IMR-90 (cell line): ENCODE results near the gene FARP1. TPM values are rescaled to one million over a fixed set of nuclear protein-coding genes. Genes with fewer than 3 reads are reported as not detected.

ENCODE experiments used
- ATAC-seq: fragments of 200-7000 bp; cut with Tn5 transposase; 2 replicates; pipeline ENCODE4 v1.9.1; 2020; ENCODE audit warnings: low read depth, mild to moderate bottlenecking, moderate library complexity
- BruUV-seq: library from RNA; stranded (reverse); fragments of 400-500 nt; replicated peaks from 2 replicates; lab custom pipeline; 2021; lab: Mats Ljungman, UMichigan
- CTCF ChIA-PET: fragments of 300-600 bp; formaldehyde crosslinking; extraction: SDS; loops from one replicate; lab custom pipeline; 2021; ENCODE audit warnings: antibody characterized with exemption; lab: Yijun Ruan, JAX
- POLR2A ChIA-PET: fragments of 300-600 bp; sonication (Branson Sonifier 250); formaldehyde crosslinking; loops from one replicate; lab custom pipeline; 2022; ENCODE audit warnings: antibody characterized with exemption; ENCODE audit not compliant: unreplicated experiment; lab: Charles Lee
- DNase-seq: peaks from one replicate; pipeline ENCODE4 v3.0.0; 2013
- H2AFZ ChIP-seq: replicated peaks from 2 replicates; pipeline ENCODE3; 2013; ENCODE audit warnings: low read length, mild to moderate bottlenecking; ENCODE audit not compliant: poor library complexity
- H2AK5ac ChIP-seq: 2 replicates; pipeline ENCODE4 v1.6.1; 2013; ENCODE audit warnings: low read depth, low read length, inconsistent platforms
- H2AK9ac ChIP-seq: replicated peaks from 2 replicates; pipeline ENCODE3; 2013; ENCODE audit warnings: mild to moderate bottlenecking, low read depth, low read length, moderate library complexity; ENCODE audit not compliant: poor library complexity
- H2BK120ac ChIP-seq: 2 replicates; pipeline ENCODE4 v1.6.1; 2013; ENCODE audit warnings: low read depth, low read length, inconsistent platforms
- H2BK15ac ChIP-seq: 3 replicates; pipeline ENCODE4 v1.6.1; 2013; ENCODE audit warnings: low read depth, low read length, inconsistent platforms
- H2BK20ac ChIP-seq: 2 replicates; pipeline ENCODE4 v1.6.1; 2013; ENCODE audit warnings: low read depth, mild to moderate bottlenecking, inconsistent platforms, low read length, moderate library complexity
- H2BK5ac ChIP-seq: 2 replicates; pipeline ENCODE4 v1.6.1; 2013; ENCODE audit warnings: mild to moderate bottlenecking, low read depth, low read length, inconsistent platforms; ENCODE audit not compliant: poor library complexity, severe bottlenecking
- H3K14ac ChIP-seq: replicated peaks from 2 replicates; pipeline ENCODE4 v1.6.1; 2013; ENCODE audit warnings: low read depth, low read length, inconsistent platforms
- H3K18ac ChIP-seq: 2 replicates; pipeline ENCODE4 v1.6.1; 2013; ENCODE audit warnings: low read depth, low read length, control low read depth
- H3K23ac ChIP-seq: 2 replicates; pipeline ENCODE4 v1.6.1; 2013; ENCODE audit warnings: low read depth, low read length, inconsistent platforms
- H3K27ac ChIP-seq: 2 replicates; pipeline ENCODE4 v1.5.1; 2013; ENCODE audit warnings: mild to moderate bottlenecking, control low read depth, low read length; ENCODE audit not compliant: insufficient read depth
- H3K27me3 ChIP-seq: 2 replicates; pipeline ENCODE4 v1.6.1; 2013; ENCODE audit warnings: low read length; ENCODE audit not compliant: control insufficient read depth, insufficient read depth
- H3K36me3 ChIP-seq: 2 replicates; pipeline ENCODE4 v1.6.1; 2013; ENCODE audit warnings: low read length, mixed read lengths; ENCODE audit not compliant: control insufficient read depth, insufficient read depth
- H3K4ac ChIP-seq: 2 replicates; pipeline ENCODE4 v1.6.1; 2013; ENCODE audit warnings: low read depth, low read length, inconsistent platforms
- H3K4me1 ChIP-seq: 2 replicates; pipeline ENCODE4 v1.6.1; 2013; ENCODE audit warnings: low read length, mixed read lengths; ENCODE audit not compliant: control insufficient read depth, insufficient read depth
- H3K4me2 ChIP-seq: 2 replicates; pipeline ENCODE4 v1.6.1; 2013; ENCODE audit warnings: low read depth, mild to moderate bottlenecking, control low read depth, low read length, moderate library complexity
- H3K4me3 ChIP-seq: 2 replicates; pipeline ENCODE4 v1.5.1; 2013; ENCODE audit warnings: low read depth, mild to moderate bottlenecking, control low read depth, low read length, moderate library complexity; ENCODE audit not compliant: insufficient read depth
- H3K56ac ChIP-seq: 2 replicates; pipeline ENCODE4 v1.6.1; 2013; ENCODE audit warnings: low read length, inconsistent platforms; ENCODE audit not compliant: insufficient read depth; ENCODE audit errors: extremely low read depth
- H3K79me1 ChIP-seq, 2 experiments: 2 replicates each; pipeline ENCODE4 v1.6.1; 2013; ENCODE audit warnings: low read length in 2 of 2, inconsistent platforms in 1 of 2, low read depth in 1 of 2
- H3K9ac ChIP-seq: 2 replicates; pipeline ENCODE4 v1.6.1; 2013; ENCODE audit warnings: low read depth, low read length, control low read depth
- H3K9me1 ChIP-seq: 2 replicates; pipeline ENCODE4 v1.6.1; 2013; ENCODE audit warnings: low read length, inconsistent platforms; ENCODE audit not compliant: insufficient read depth
- H3K9me3 ChIP-seq: 2 replicates; pipeline ENCODE4 v1.6.1; 2013; ENCODE audit warnings: low read length; ENCODE audit not compliant: control insufficient read depth, insufficient read depth
- H4K20me1 ChIP-seq: 2 replicates; pipeline ENCODE4 v1.6.1; 2013; ENCODE audit warnings: low read length, inconsistent platforms; ENCODE audit not compliant: insufficient read depth
- H4K5ac ChIP-seq: 2 replicates; pipeline ENCODE4 v1.6.1; 2013; ENCODE audit warnings: mild to moderate bottlenecking, low read depth, low read length, control low read depth
- H4K8ac ChIP-seq, 2 experiments: 2 replicates each; pipeline ENCODE4 v1.6.1; 2013; ENCODE audit warnings: low read depth in 2 of 2, low read length in 2 of 2, control low read depth in 1 of 2, inconsistent platforms in 1 of 2
- H4K91ac ChIP-seq: 2 replicates; pipeline ENCODE4 v1.6.1; 2013; ENCODE audit warnings: low read depth, low read length, inconsistent platforms; ENCODE audit not compliant: insufficient read depth
- BHLHE40 ChIP-seq: fragments of 150-350 bp; IDR thresholded peaks from 2 replicates; pipeline ENCODE4 v1.6.1; 2016; ENCODE audit warnings: mild to moderate bottlenecking, low read depth, low read length
- CEBPB ChIP-seq: IDR thresholded peaks from 2 replicates; pipeline ENCODE4 v1.6.1; 2012; ENCODE audit warnings: low read depth, low read length, improper control_type of control experiment
- CHD1 ChIP-seq: IDR thresholded peaks from 2 replicates; pipeline ENCODE4 v1.6.1; 2012; ENCODE audit warnings: low read depth, low read length, improper control_type of control experiment
- FOS ChIP-seq: fragments of 150-350 bp; IDR thresholded peaks from 2 replicates; pipeline ENCODE4 v1.6.1; 2016; ENCODE audit warnings: low read depth, low read length
- MAFK ChIP-seq: IDR thresholded peaks from 2 replicates; pipeline ENCODE4 v1.6.1; 2012; ENCODE audit warnings: low read depth, low read length, improper control_type of control experiment
- MXI1 ChIP-seq: IDR thresholded peaks from 2 replicates; pipeline ENCODE4 v1.6.1; 2012; ENCODE audit warnings: low read depth, mild to moderate bottlenecking, low read length, moderate library complexity, borderline replicate concordance
- NFE2L2 ChIP-seq: fragments of 150-350 bp; IDR thresholded peaks from 2 replicates; pipeline ENCODE4 v1.6.1; 2016; ENCODE audit warnings: low read depth, mild to moderate bottlenecking, low read length
- POLR2A ChIP-seq: IDR thresholded peaks from 2 replicates; pipeline ENCODE4 v1.6.1; 2012; ENCODE audit warnings: mild to moderate bottlenecking, low read depth, low read length
- RCOR1 ChIP-seq: IDR thresholded peaks from 2 replicates; pipeline ENCODE4 v1.6.1; 2012; ENCODE audit warnings: mild to moderate bottlenecking, low read length, improper control_type of control experiment; ENCODE audit not compliant: insufficient replicate concordance
- RFX5 ChIP-seq: IDR thresholded peaks from 2 replicates; pipeline ENCODE4 v1.8.0; 2012; ENCODE audit warnings: low read depth, mild to moderate bottlenecking, low read length, moderate library complexity
- SMC3 ChIP-seq: fragments of 150-350 bp; IDR thresholded peaks from 2 replicates; pipeline ENCODE4 v1.6.1; 2016; ENCODE audit warnings: low read depth, mild to moderate bottlenecking, antibody characterized with exemption, low read length, moderate library complexity
- WGBS, 2 experiments: methylation state at CpG; one replicate each; pipeline versions ENCODE4 v1.1.5 to v1.1.7; 2013; ENCODE audit warnings: missing lambda C conversion rate in 2 of 2; ENCODE audit not compliant: insufficient read length in 1 of 2; ENCODE audit errors: extremely low coverage in 2 of 2; 5-methylcytosine and 5-hydroxymethylcytosine counted together
- dilution Hi-C: fragments of 300-500 bp; cut with HindIII; formaldehyde crosslinking; loops from one replicate; pipeline ENCODE4 v1.14.3; 2018; ENCODE audit warnings: low sequenced_read_pairs; ENCODE audit not compliant: unreplicated experiment
- in situ Hi-C: fragments of 300-500 bp; cut with MboI; formaldehyde crosslinking; loops from 3 replicates; pipeline ENCODE4 v1.14.3; 2019; ENCODE audit warnings: low sequenced_read_pairs, inconsistent platforms, mixed read lengths
- intact Hi-C: fragments of 100-400 bp; cut with micrococcal nuclease; formaldehyde crosslinking; loops from 2 replicates; pipeline ENCODE4 v1.10.0; 2022
- polyA plus RNA-seq, 3 experiments: library from polyadenylated mRNA; depleted of rRNA; stranded (reverse); fragments of >200 nt; gene quantifications; 2 replicates each; pipeline ENCODE4 v1.2.3, GENCODE V29; 2012; ENCODE audit warnings: low replicate concordance in 1 of 3
- total RNA-seq: library from RNA; depleted of rRNA; stranded (reverse); fragments of >200 nt; gene quantifications from 2 replicates; pipeline ENCODE4 v1.2.3, GENCODE V29; 2012
- TF ChIP-seq, protein P1 (sequence below): conservative IDR thresholded peaks from 2 replicates; pipeline ENCODE4 v1.5.1; 2012; ENCODE audit warnings: mild to moderate bottlenecking, low read depth, low read length, improper control_type of control experiment
- TF ChIP-seq, protein P2 (sequence below): fragments of 150-350 bp; IDR thresholded peaks from 2 replicates; pipeline ENCODE4 v1.6.1; 2017; ENCODE audit warnings: mild to moderate bottlenecking, antibody characterized with exemption, low read length, low read depth

The FARP1 gene
- total and polyA plus RNA-seq, 2 of the 4 experiments (the other 2 are of a cell fraction), result 39.6 to 57.0 TPM

DNA sequence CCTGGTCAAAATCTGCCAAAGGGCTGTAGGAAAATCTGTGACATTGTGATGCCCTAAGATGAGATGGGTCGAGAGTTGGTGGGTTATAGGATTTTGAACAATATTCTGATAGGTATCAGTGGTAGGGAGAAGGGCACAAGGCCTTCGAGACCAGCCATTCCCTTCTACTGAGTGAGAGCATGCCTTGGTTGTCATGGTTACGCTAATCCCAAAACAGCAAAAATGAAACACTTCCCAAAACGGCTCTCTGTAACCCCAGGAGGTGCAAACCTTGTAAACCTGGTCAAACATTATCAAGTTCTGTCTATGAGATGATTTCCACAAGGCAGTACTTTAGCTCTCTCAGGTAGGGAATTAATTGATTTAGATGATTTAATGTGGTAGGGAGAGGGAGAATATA is 192.8 kb downstream of the FARP1 start:
- Histone ChIP-seq H3K4ac (no peak overlapping the region), H2BK20ac (no peak overlapping the region), H2BK15ac (no peak overlapping the region), H4K20me1 (peaks cover 15% of the 10 kb centered on the region), H3K79me1 (peaks cover 65 to 87% of the 10 kb centered on the region in 2 experiments), H3K36me3 (peaks cover 9% of the 10 kb centered on the region), H4K91ac (no peak overlapping the region), H4K8ac (no peak overlapping the region), H4K5ac (no peak overlapping the region), H2AK9ac (no peak overlapping the region), H3K4me3 (no peak overlapping the region), H2AFZ (no peak overlapping the region), H3K56ac (no peak overlapping the region), H3K9ac (no peak overlapping the region), H3K27ac (no peak overlapping the region), H3K27me3 (no peaks in the 10 kb centered on the region), H2AK5ac (no peak overlapping the region), H3K23ac (no peak overlapping the region), H3K14ac (no peak overlapping the region), H2BK5ac (no peak overlapping the region), H3K4me2 (no peak overlapping the region), H2BK120ac (no peak overlapping the region), H3K18ac (no peak overlapping the region), H3K9me1 (peaks cover 17% of the 10 kb centered on the region), H3K9me3 (no peaks in the 10 kb centered on the region), H3K4me1 (peaks cover 4% of the 10 kb centered on the region; the same call in 1 of the 2 replicates)
- intact Hi-C loops (no loop called here), in situ Hi-C loops (no loop called here), dilution Hi-C loops (no loop called here)
- CTCF ChIA-PET, result no interaction called here
- no TSS peak for BruUV-seq
- 100% methylated on average over 1 of the region's 4 CpGs; no CpG with 5 or more reads in 1 of the 2 experiments for WGBS, 2 experiments
- DNase-seq (no peak), ATAC-seq (no peak)
- POLR2A ChIA-PET, result no interaction called here
- TF ChIP-seq SMC3 (no peak), POLR2A (no peak), NFE2L2 (no peak), RFX5 (no peak), RCOR1 (no peak), CHD1 (no peak), BHLHE40 (no peak), MXI1 (no peak), CEBPB (no peak), MAFK (no peak), FOS (no peak)
- TF ChIP-seq, protein P1, sequence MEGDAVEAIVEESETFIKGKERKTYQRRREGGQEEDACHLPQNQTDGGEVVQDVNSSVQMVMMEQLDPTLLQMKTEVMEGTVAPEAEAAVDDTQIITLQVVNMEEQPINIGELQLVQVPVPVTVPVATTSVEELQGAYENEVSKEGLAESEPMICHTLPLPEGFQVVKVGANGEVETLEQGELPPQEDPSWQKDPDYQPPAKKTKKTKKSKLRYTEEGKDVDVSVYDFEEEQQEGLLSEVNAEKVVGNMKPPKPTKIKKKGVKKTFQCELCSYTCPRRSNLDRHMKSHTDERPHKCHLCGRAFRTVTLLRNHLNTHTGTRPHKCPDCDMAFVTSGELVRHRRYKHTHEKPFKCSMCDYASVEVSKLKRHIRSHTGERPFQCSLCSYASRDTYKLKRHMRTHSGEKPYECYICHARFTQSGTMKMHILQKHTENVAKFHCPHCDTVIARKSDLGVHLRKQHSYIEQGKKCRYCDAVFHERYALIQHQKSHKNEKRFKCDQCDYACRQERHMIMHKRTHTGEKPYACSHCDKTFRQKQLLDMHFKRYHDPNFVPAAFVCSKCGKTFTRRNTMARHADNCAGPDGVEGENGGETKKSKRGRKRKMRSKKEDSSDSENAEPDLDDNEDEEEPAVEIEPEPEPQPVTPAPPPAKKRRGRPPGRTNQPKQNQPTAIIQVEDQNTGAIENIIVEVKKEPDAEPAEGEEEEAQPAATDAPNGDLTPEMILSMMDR, result no peak
- TF ChIP-seq, protein P2, sequence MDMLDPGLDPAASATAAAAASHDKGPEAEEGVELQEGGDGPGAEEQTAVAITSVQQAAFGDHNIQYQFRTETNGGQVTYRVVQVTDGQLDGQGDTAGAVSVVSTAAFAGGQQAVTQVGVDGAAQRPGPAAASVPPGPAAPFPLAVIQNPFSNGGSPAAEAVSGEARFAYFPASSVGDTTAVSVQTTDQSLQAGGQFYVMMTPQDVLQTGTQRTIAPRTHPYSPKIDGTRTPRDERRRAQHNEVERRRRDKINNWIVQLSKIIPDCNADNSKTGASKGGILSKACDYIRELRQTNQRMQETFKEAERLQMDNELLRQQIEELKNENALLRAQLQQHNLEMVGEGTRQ, result no peak
